GM19463 (cell line): ENCODE results near the gene CACNA1E.

Source experiments
- ATAC-seq: cut with Tn5 transposase; IDR thresholded peaks from one replicate; pipeline ENCODE4 v1.9.1; 2021; ENCODE audit warnings: mild to moderate bottlenecking, moderate library complexity; ENCODE audit not compliant: unreplicated experiment

The CACNA1E gene

DNA sequence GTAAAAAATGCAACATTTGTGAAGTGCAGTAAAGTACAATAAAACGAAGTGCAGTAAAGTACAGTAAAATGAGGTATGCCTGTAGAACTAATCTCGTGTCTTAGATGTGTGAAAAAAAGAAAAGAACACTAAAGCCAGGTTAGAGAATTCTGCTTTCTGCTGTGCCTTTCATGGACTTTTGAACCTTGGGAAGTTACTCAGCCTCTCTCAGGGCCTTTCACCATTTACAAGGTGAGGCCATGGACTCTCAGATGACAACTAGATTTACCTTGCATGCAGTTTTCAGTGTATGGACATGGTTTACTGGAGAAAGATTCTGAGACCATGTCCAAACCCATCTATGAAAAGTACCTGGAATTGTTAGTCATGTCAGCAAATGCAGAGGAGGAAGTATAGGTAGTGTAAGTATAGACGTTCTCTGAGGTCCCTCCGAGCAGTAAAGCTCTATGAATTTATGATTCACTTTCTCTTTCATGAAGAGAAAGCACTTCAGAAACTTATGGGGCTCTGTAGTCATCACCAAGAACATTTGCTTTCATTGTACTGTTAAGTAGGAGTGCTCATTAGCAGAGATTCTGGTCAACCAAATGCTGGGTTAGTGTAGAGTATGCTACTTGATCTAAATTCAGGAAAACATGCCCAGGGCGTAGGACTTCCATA is 143.1 kb downstream of the CACNA1E start:
- no peak for ATAC-seq

DNA sequence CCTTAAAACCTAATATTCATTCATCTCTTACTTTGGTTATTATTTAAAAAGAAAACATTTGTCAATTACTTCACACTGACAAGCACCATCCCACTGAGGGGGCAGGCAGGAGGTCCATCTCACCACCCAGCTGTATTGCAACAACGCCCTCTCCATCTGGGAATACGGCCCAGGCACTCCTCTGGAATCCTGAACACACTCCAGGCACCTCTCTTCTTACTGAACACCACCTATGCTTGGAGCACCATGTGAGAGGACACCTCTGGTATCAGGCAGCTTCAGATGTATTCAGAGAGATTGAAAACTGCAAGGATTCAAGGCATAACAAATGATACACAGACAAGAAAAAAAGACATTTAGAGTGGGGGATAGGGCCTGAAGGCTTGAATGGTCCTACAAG is 147.1 kb downstream of the CACNA1E start:
- ATAC-seq: no peak

GRCh38 chr1:181630838-181631237 is 147.5 kb downstream of the CACNA1E start:
- no peak for ATAC-seq

GRCh38 chr1:181632492-181632891 is 149.2 kb downstream of the CACNA1E start:
- ATAC-seq: no peak

- no peak for ATAC-seq
These were observed 149.6 kb downstream of the CACNA1E start for GRCh38 chr1:181632960-181633359.

GRCh38 chr1:181635110-181635509 is 151.8 kb downstream of the CACNA1E start:
- no peak for ATAC-seq

- no peak for ATAC-seq
These were observed 154.7 kb downstream of the CACNA1E start for GRCh38 chr1:181637998-181638397.

DNA sequence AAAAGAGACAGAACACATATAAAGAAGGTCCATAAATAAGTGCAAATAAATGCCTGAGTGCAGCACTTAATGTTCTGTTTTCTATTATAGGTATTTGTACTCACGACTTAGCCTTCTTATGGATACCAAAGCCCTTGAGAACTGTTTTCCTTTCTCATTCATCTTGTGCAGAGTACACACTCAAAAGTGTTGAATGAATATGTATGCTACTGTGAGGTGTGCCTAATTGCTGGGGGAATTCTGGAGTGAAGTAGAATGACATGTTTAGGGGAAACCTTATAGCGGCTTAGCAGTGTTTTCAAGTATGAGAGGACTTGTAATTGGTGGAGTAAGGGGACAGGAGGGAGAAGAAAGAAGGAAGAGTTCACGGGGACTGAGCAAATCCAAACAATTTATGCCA is 157.6 kb downstream of the CACNA1E start:
- no peak for ATAC-seq

DNA sequence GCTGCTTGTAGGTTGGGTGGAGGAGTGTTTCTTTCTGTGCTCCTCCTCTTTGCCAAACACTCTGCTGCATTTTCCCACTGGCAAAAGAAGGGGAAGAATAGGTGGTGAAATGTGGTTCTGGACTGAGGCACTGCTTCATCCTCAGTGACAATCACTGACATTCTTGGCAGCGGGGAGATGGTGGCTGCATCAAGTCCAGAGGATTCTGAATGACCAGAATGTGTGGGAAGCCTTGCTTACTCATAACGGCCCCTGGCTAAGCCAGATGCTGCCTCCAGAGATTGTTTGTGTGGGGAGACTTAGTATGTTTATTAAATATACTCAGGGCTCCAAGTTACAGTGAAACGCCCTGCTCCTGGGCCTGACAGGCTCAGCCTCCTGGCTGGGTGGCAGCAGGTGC is 160.3 kb downstream of the CACNA1E start:
- ATAC-seq: no peak

DNA sequence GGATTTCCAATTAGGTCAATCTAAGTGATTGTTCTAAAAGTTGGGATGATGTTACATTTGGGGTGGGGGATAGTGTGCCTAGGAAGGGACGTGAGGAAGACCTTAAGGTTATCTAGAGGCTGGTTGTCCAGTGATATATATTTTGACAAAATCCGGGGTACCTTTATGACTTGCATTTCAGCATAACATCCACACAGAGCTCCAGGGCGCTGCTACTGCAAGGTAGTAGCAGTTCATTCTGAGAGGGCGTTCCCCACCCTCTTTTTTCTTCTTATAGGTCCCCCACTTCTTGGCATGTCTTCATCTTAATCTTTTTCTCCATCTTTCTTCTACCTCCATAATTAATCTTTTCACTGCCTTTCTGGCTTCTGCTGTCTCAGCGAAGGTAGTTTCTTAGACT is 161.9 kb downstream of the CACNA1E start:
- ATAC-seq: no peak

GRCh38 chr1:181646710-181647109 is 163.4 kb downstream of the CACNA1E start:
- ATAC-seq: no peak

DNA sequence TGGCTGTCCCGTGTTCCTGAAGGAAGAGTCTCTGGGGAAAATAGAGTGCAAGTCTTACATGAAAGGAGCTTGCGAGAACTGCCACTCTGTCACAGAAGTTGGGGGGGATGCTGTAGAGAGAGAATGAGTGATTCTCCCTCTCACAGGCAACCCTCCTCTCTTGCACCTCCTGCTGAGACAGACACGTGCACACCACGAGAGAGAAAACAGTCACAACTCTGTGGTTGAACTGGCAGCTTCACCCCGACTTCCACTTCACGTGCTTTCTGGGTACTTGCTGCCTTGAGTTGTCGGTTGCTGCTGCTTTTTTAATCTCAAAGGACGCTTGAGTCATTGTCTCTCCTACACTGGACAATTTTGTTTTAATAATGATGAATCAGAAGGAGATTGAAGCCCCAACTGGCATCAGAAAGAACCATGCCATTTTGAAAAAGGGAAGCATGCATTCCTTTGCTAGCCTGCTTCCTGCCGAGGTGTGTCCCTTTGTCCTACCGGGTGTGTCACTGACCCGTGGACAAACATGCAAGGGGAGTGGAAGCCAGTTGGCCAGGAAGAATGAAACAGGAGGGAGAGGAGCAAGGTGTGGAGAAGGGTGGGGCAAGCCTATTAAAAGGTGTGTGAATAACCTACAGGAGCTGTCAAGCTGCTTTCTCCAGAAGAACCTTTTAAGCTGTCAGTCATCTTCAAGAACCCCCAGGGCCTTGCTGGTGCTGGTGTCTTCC is 164.2 kb downstream of the CACNA1E start:
- no peak for ATAC-seq

GRCh38 chr1:181651276-181651675 is 168.0 kb downstream of the CACNA1E start:
- ATAC-seq: no peak

- ATAC-seq: no peak
These were observed 172.4 kb downstream of the CACNA1E start for GRCh38 chr1:181655756-181656155.

DNA sequence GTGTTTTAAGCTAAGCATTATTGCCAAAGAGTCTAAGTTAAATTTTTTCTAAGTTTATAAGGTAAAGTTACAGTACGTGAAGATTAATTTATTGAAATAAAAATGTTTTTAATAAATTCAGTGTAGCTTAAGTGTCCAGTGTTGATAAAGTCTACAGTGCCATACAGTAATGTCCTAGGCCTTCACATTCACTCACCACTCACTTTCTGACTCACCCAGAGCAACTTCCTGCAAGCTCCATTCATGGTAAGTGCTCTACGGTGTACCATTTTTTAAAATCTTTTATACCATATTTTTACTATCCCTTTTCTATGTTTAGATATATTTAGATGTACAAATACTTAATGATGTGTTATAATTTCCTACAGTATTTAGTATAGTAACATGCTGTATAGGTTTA is 173.2 kb downstream of the CACNA1E start:
- ATAC-seq: no peak

DNA sequence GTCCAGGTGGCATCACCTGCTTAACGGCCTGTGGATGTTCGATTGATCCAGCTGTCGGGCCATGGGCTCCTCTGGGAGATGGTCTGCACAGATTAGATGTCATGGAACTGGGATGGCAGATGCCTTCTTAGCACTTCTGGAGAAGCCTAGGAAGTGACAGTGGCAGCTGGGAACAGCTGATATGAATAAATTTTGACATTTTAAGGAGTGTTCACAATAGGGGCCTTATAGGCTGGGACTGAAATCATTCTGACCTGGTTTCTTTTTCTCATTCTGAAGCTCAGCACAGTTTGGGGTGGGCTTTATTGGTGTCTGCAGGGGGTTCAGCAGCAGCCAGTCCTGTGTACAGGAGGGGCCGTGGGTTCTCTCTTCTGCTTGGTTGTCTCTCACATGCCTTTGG is 175.3 kb downstream of the CACNA1E start:
- ATAC-seq: no peak

GRCh38 chr1:181659321-181659957 is 176.1 kb downstream of the CACNA1E start:
- ATAC-seq: no peak

DNA sequence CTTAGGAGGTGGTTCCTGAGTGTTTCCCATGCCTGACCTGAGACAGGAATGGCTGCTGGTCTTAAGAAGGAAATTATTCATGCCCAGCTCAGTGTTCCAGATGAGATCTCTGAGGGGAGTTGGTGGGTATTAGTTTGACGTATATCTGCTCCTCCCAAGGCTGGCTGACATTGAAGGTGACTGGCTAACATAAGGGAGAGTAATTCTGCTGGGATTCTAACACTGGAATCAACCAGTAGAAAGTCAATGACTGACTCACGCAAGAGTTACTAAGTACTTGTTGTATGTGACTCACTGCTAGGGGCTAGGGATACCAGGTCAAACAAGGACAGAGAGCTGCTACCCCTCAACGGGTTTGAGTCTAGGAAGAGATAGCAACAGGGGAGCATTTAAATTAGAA is 177.3 kb downstream of the CACNA1E start:
- ATAC-seq: no peak

DNA sequence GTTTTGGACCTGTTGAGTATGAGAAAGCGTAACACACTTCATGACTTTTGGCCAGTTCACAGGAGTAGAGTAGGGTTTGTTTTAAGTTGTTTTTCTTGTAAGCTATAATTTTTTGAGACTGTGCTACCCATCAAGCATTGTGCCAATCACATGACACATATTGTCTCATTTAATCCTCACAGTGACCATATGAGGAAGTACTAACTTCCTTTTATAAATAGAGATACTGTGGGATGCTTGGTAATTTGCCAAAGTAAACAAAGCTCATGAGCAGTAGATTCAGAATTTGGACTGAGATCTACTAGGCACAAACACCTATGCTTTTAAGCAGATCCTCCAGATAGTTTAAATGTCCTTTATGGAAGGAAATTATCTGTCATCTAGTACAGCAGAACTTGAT is 178.3 kb downstream of the CACNA1E start:
- no peak for ATAC-seq

DNA sequence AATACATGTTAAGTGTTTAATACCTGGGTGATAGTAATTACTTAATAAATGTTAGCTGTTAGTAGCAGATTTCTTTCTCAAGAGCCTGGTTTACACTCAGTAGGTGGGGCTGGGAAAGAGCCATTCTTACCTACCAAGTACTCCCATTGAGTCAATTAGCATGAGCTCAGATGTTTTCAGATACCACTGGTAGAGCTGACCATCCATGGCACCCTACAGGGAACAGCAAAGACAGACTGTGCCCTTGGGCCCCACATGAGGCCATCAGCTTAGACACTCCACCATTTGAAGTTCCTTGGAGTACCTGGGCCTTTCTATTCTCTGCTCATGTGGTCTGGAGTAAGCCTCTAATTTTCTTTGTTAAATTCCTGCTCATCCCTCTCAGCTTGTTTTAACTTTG is 179.3 kb downstream of the CACNA1E start:
- no peak for ATAC-seq

GRCh38 chr1:181664543-181664942 is 181.2 kb downstream of the CACNA1E start:
- no peak for ATAC-seq

DNA sequence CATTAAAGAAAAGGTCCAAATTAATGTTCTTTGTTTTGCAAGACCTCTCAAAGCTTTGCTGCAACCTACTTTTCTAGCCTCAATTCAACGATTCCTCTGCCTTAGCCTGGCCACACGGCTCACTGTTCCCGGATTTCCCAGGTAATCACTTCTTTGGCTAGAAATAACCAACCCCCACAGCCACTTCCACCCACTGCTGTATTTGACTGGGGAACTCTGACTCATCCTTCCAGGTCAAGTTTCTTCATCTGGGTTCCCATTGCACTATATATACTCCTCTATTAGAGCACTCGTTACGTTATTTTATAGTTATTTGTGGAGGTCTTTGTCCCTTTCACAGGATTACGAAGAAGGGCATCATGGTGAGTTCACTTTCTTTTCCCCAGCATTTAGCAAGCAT is 185.9 kb downstream of the CACNA1E start:
- ATAC-seq: no peak
